Testis (tissue), 3 donors: ENCODE data around the gene JUNB. TPM values are rescaled to one million over a fixed set of nuclear protein-coding genes. Genes with fewer than 3 reads are reported as not detected.

ENCODE experiments used
- DNase-seq: peaks from one replicate; pipeline ENCODE4 v3.0.0-alpha.2; 2019
- H3K27ac ChIP-seq, 2 donors: fragments of 200-600 bp; sonication (generic); one replicate each; pipeline ENCODE4 v1.5.1; 2019
- H3K27me3 ChIP-seq: fragments of 200-600 bp; sonication (generic); one replicate; pipeline ENCODE4 v1.5.1; 2019
- H3K36me3 ChIP-seq: fragments of 200-600 bp; sonication (generic); one replicate; pipeline ENCODE4 v1.5.1; 2017; ENCODE audit warnings: low read depth; ENCODE audit errors: missing control alignments
- H3K4me1 ChIP-seq: fragments of 200-600 bp; sonication (generic); one replicate; pipeline ENCODE4 v1.5.1; 2019
- H3K4me3 ChIP-seq, 2 donors: fragments of 200-600 bp; sonication (generic); one replicate each; pipeline ENCODE4 v1.5.1; 2017 to 2019
- H3K9me3 ChIP-seq: fragments of 200-600 bp; sonication (generic); one replicate; pipeline ENCODE4 v1.5.1; 2017
- POLR2A ChIP-seq: fragments of 450-650 bp; IDR thresholded peaks from one replicate; pipeline ENCODE4 v1.6.1; 2017; ENCODE audit warnings: antibody characterized with exemption, mild to moderate bottlenecking, moderate library complexity
- WGBS, 2 donors: methylation state at CpG; one replicate each; pipeline ENCODE4 v1.1.5; 2018; 5-methylcytosine and 5-hydroxymethylcytosine counted together
- intact Hi-C: fragments of 100-400 bp; cut with DNase I; formaldehyde crosslinking; loops from one replicate; pipeline ENCODE4 v1.15.1; 2023; ENCODE audit warnings: low total_unique reads
- polyA plus RNA-seq: library from polyadenylated mRNA; stranded (reverse); fragments of 350-450 nt; fragmentation: Illumina TruSeq; extraction: RNeasy Lipid Tissue Mini Kit (QIAGEN cat#74804); gene quantifications from one replicate; pipeline ENCODE4 v1.2.3, GENCODE V29; 2014; ENCODE audit warnings: low read depth, low replicate concordance; ENCODE audit not compliant: insufficient read depth
- total RNA-seq, 2 donors: library from RNA; depleted of rRNA; stranded (reverse); fragments of >200 nt; gene quantifications; one replicate each; pipeline ENCODE4 v1.2.3, GENCODE V29; 2016
- TF ChIP-seq, protein P1 (sequence below), 3 experiments: fragments of 450-650 bp in 2 of 3; fragments of 200-600 bp in 1 of 3; sonication (generic) in 1 of 3; IDR thresholded peaks; one replicate each; pipeline ENCODE4 v1.5.1; 2016 to 2019; ENCODE audit warnings: antibody characterized with exemption in 3 of 3, mild to moderate bottlenecking in 2 of 3, moderate library complexity in 1 of 3

The JUNB gene
- total and polyA plus RNA-seq, 3 donors from 2014 or later: 54.5 to 143 (median 75.9) TPM

DNA sequence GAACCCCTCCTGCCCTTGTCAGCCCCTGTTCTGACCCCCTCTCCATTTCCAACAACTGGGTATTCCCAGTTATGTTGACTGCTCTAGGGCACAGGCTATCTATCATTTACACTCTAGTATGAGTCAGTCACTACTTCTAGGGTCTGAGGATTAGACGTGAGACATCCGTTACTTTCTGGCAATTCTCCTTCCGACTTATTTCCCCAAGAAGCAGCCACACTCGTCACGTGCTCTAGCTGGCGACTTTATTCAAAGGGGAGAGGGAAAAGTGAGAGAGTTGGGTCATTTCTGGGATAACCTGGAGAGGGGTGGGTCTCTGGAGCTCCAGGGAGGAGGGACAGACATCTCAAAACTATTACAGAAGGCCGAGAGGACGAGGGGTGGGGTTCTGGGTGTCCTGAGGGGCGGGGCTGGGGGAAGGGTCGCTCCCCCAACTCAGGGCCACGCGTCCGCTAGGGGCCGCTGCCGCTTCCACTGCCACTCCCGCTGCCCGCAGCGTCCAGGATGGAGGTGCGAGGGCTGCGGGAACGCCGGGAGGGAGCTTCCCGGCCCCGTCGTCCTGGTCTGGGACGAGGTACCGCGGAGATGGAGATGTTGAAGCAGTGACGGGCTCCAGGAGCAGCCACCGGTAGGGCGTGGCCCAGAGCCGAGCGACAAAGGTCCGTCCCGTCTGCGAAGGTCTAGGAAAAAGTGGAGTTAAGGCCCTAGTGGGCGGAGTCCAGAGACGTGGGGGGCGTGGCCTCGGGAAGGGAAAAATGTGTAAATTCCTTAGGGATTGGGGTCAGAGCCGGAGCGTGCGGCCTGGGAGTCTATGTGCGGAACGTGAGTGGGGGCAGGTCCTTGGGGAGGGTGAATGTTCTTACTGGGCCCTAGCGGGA lies 34.2 kb downstream of the JUNB start:
- no peaks in the 10 kb centered on the region for H3K36me3 ChIP-seq
- no peaks in the 10 kb centered on the region for H3K27me3 ChIP-seq
- 5 to 6% methylated on average over 20 to 38 of the region's 46 CpGs for WGBS, 2 donors
- intact Hi-C loops: no loop called here
- H3K27ac ChIP-seq: no peak overlapping the region
- no peaks in the 10 kb centered on the region for H3K9me3 ChIP-seq
- peak overlapping the region; percentile 17 to 34 for H3K4me3 ChIP-seq
- TF ChIP-seq, protein P1, sequence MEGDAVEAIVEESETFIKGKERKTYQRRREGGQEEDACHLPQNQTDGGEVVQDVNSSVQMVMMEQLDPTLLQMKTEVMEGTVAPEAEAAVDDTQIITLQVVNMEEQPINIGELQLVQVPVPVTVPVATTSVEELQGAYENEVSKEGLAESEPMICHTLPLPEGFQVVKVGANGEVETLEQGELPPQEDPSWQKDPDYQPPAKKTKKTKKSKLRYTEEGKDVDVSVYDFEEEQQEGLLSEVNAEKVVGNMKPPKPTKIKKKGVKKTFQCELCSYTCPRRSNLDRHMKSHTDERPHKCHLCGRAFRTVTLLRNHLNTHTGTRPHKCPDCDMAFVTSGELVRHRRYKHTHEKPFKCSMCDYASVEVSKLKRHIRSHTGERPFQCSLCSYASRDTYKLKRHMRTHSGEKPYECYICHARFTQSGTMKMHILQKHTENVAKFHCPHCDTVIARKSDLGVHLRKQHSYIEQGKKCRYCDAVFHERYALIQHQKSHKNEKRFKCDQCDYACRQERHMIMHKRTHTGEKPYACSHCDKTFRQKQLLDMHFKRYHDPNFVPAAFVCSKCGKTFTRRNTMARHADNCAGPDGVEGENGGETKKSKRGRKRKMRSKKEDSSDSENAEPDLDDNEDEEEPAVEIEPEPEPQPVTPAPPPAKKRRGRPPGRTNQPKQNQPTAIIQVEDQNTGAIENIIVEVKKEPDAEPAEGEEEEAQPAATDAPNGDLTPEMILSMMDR (IDR thresholded peaks at IDR 0.05): no peak
- TF ChIP-seq POLR2A: no peak
- H3K4me1 ChIP-seq: no peaks in the 10 kb centered on the region
- DNase-seq: no peak

DNA sequence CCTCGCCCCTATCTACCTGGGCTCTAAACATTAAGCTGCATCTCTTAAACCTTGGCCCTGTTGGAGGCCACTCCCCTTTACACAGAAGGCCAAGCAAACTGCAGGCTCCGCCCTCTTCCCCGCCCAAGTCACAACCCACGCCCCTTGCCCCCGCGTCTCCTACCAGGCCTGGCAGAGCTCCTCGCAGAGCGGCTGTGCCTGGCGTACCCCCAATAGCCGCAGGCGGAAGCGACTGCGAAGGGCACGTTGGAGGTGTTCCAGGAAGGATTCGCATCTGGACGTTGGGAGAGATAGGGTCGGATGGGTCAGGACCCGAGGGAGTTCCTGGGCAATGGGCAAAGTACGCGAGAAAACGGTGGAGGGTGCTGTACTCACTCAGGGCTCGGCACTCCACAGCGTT lies 37.2 kb downstream of the JUNB start:
- H3K36me3 ChIP-seq: no peaks in the 10 kb centered on the region
- intact Hi-C loops: no loop called here
- H3K27ac ChIP-seq: no peak overlapping the region
- DNase-seq: no peak
- no peak overlapping the region for H3K4me3 ChIP-seq
- no peaks in the 10 kb centered on the region for H3K4me1 ChIP-seq
- no peaks in the 10 kb centered on the region for H3K27me3 ChIP-seq
- WGBS, 2 donors: 10 to 32% methylated on average over 21 to 23 of the region's 23 CpGs
- TF ChIP-seq POLR2A: no peak
- TF ChIP-seq, protein P1 (IDR thresholded peaks at IDR 0.05): no peak
- no peaks in the 10 kb centered on the region for H3K9me3 ChIP-seq

DNA sequence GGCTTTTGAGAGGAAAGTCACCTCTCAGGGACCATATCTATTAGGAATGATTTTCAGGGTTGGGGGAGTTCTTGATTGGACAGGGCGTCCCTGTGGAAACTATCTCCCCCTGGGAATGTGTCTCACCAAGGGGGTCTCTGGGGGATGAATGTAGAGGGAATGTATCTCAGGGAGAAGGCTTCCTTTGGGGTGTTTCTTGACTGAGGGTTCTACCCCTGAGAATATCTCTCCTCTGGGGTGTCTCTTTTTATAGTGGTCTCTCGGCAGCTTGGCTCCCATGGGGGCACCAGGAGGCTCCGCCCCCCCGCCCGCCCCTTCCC lies 42.1 kb downstream of the JUNB start:
- no peak for TF ChIP-seq POLR2A
- TF ChIP-seq, protein P1 (IDR thresholded peaks at IDR 0.05): no peak
- Histone ChIP-seq H3K27me3 (peaks cover 6% of the 10 kb centered on the region), H3K36me3 (no peaks in the 10 kb centered on the region), H3K9me3 (no peaks in the 10 kb centered on the region), H3K27ac (no peak overlapping the region), H3K4me1 (peaks cover 5% of the 10 kb centered on the region), H3K4me3 (peak overlapping the region in 1 of 2 donors; percentile 29)
- DNase-seq: no peak
- WGBS, 2 donors: 0% methylated on average over 3 to 5 of the region's 5 CpGs
- intact Hi-C loops: no loop called here

DNA sequence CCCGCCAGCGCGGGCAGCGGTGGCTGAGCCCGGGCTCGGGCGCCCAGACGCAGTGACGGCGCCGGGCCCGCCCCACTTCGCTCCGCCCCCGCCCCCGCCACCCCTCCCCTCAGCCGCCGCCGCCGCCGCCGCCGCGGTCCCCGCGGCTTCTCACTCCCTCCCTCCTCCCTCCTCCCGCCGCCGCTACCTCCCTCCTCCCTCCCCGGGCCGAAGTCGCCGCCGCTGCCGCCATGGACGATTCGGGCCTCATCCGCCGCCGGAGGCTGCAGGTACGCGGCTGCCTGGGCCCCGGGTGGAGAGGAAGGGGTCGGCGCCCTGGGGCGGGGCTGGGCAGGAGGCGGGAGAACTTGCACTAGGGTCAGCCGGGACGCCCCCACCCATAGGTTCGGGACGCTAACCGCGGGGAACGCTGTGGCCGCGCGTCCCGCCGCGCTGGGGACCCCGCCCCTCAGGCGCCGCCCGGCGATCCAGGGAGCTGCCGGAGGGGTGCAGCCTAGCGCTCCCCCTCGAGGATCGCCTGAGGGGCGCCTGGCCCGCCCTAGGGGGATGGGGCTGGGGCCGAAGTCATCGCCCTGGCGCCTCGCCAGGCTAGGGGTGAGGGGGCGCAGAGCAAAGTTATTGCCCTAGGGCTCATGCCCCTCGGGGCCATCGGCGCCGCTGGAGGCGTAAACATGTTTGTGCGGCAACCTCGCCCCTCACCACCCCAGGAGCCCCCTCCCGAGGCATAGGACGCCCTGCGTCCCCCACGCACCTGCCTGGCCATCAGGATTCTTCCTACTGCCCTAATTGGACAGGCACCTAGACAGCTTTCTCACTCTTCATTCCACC lies 42.7 kb downstream of the JUNB start:
- no peak overlapping the region for H3K27ac ChIP-seq
- no peaks in the 10 kb centered on the region for H3K9me3 ChIP-seq
- peaks cover 5% of the 10 kb centered on the region for H3K4me1 ChIP-seq
- 1% methylated on average over 23 to 29 of the region's 87 CpGs for WGBS, 2 donors
- H3K27me3 ChIP-seq: peaks cover 6% of the 10 kb centered on the region
- H3K4me3 ChIP-seq: peak overlapping the region; percentile 29 to 36
- TF ChIP-seq, protein P1 (IDR thresholded peaks at IDR 0.05): no peak
- no peak for TF ChIP-seq POLR2A
- DNase-seq: no peak
- H3K36me3 ChIP-seq: no peaks in the 10 kb centered on the region
- intact Hi-C loops: no loop called here
